BLaER1 (cell line): ENCODE measurements around the gene WFDC2.
A peak's percentile ranks its signal among the peaks of the same experiment; 100 is the strongest.
"Not testable (repeated sequence)": the region's sequence is repeated elsewhere in the genome, so short reads cannot be mapped to it uniquely, and the experiment has no call there.

Source experiments
- H3K27ac ChIP-seq: shearing (Covaris generic); formaldehyde crosslinking; 2 replicates; pipeline ENCODE4 v1.8.1; 2022
- H3K27me3 ChIP-seq: shearing (Covaris generic); formaldehyde crosslinking; 2 replicates; pipeline ENCODE4 v1.8.1; 2022
- H3K36me3 ChIP-seq: shearing (Covaris generic); formaldehyde crosslinking; 2 replicates; pipeline ENCODE4 v1.8.1; 2022
- H3K4me1 ChIP-seq: shearing (Covaris generic); formaldehyde crosslinking; 2 replicates; pipeline ENCODE4 v1.8.1; 2022
- H3K4me2 ChIP-seq: shearing (Covaris generic); formaldehyde crosslinking; 2 replicates; pipeline ENCODE4 v1.8.1; 2022
- H3K4me3 ChIP-seq: shearing (Covaris generic); formaldehyde crosslinking; 2 replicates; pipeline ENCODE4 v1.8.1; 2022
- H3K9ac ChIP-seq: shearing (Covaris generic); formaldehyde crosslinking; 2 replicates; pipeline ENCODE4 v1.8.1; 2022
- H3K9me3 ChIP-seq: shearing (Covaris generic); formaldehyde crosslinking; 2 replicates; pipeline ENCODE4 v1.8.1; 2022
- H4K20me1 ChIP-seq: shearing (Covaris generic); formaldehyde crosslinking; 2 replicates; pipeline ENCODE4 v1.8.1; 2022
- Cebpa-rat ChIP-seq: shearing (Covaris generic); IDR thresholded peaks from 2 replicates; pipeline ENCODE4 v1.8.1; 2022

The WFDC2 gene

DNA sequence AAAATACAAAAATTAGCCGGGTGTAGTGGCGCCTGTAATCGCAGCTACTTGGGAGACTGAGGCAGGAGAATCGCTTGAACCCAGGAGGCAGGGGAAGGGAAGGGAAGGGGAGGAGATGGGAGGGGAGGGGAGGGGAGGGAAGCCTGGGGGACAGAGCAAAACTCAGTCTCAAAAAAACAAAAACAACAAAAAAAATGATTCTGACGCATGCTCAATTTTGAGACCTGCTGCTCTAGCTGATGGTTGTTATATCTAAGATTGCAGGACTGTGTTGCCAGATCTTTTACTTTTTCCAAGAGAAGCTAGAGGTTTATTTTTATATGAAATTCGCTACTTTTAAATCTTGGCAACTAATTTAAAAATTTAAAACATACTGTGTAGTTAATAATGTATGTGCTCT, 2.4 kb upstream of the WFDC2 start:
- Histone ChIP-seq H3K9me3 (no peaks in the 10 kb centered on the region), H3K4me2 (no peak overlapping the region), H3K27me3 (peaks cover 26% of the 10 kb centered on the region), H4K20me1 (no peaks in the 10 kb centered on the region), H3K4me1 (peaks cover 24% of the 10 kb centered on the region), H3K27ac (no peak overlapping the region), H3K9ac (no peak overlapping the region), H3K36me3 (no peaks in the 10 kb centered on the region), H3K4me3 (no peak overlapping the region)
- TF ChIP-seq Cebpa-rat = no peak

DNA sequence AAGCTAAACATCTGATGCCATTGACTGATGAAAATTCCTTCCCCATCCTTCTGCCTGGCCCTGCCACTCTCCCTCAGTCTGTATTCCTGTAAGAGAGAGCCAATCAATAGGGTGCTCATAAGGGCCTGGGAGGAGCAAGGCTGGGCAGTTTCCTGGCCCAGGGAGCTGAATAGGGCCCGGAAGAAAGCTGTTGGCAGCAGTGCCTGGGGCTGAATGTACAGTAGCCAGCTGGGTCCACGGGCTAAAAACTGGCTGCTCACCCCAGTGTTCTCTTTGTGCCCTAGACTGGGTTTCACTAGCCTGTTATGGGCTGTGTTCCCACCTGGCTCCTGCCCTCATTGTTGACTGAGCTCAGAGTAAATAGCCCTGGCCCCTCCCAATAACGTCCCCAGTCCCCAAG, 1.7 kb upstream of the WFDC2 start:
- H3K4me1 ChIP-seq = peaks cover 24% of the 10 kb centered on the region

DNA sequence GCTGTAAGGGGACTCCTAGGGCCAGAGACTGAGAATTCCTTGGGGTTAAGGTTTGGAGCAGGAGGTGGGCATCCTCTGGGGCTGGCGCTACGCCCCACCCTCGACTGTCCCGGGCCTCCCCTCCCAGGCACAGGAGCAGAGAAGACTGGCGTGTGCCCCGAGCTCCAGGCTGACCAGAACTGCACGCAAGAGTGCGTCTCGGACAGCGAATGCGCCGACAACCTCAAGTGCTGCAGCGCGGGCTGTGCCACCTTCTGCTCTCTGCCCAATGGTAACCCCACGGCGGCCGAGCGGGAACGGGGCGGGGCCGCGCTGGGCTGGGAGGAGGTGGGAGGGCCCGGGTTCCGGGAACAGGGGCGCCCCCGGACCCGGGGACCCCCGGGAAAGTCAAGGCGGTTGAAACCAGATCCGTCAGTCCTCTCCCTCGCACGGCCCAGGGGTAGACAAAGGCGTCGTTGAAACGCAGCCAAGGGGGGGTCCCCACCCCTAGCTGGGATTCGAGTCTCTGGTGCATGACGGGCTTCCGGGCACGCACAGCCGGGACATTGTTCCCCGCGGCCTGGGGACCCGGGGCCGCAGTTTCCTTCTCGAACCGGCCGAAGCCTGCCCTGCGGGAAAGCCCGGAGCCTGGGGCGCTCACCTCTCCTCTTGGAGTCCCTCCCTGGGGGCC, 844 bp downstream of the WFDC2 start:
- no peak for TF ChIP-seq Cebpa-rat
- H3K4me2 ChIP-seq = peak overlapping the region; percentile 99
- H3K9ac ChIP-seq = peak overlapping the region; percentile 71

More for the DNA sequence above, 1.7 kb upstream of the WFDC2 start:
- Histone ChIP-seq H3K36me3 (no peaks in the 10 kb centered on the region), H3K27me3 (peaks cover 26% of the 10 kb centered on the region), H3K4me2 (no peak overlapping the region), H4K20me1 (no peaks in the 10 kb centered on the region), H3K27ac (no peak overlapping the region), H3K9me3 (no peaks in the 10 kb centered on the region), H3K9ac (no peak overlapping the region), H3K4me3 (no peak overlapping the region)
- TF ChIP-seq Cebpa-rat = no peak

DNA sequence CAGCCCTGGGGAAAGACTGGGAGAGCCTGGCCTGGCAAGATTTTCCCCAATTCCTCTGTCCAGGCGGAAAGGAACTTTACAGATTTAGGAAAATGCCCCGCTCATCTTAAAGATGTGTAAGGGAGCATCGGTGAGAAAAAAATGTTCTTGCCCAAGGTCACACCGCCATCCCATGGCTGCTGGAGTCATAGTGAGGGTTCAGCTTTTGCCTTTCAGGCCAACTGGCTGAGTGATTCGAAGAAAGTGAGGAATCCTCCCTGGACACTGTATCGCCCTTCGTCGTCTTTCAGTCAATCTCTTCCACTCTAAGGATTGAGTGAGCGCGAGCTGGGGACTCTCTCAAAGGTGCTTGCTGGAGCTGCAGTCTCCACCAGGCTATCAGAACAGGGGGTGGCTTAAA, 1.4 kb downstream of the WFDC2 start:
- Histone ChIP-seq H3K36me3 (no peaks in the 10 kb centered on the region), H3K27me3 (peaks cover 26% of the 10 kb centered on the region), H3K4me1 (peaks cover 24% of the 10 kb centered on the region), H3K4me2 (peak overlapping the region; percentile 99), H4K20me1 (no peaks in the 10 kb centered on the region), H3K27ac (peak overlapping the region; percentile 71), H3K9ac (peak overlapping the region; percentile 71), H3K4me3 (peak overlapping the region; percentile 71), H3K9me3 (no peaks in the 10 kb centered on the region)
- no peak for TF ChIP-seq Cebpa-rat

More for the DNA sequence above, 844 bp downstream of the WFDC2 start:
- no peaks in the 10 kb centered on the region for H3K36me3 ChIP-seq
- no peaks in the 10 kb centered on the region for H3K9me3 ChIP-seq
- peak overlapping the region; percentile 71 for H3K27ac ChIP-seq
- H3K4me3 ChIP-seq = peak overlapping the region; percentile 71
- H3K27me3 ChIP-seq = peaks cover 26% of the 10 kb centered on the region
- peaks cover 24% of the 10 kb centered on the region for H3K4me1 ChIP-seq
- no peaks in the 10 kb centered on the region for H4K20me1 ChIP-seq

DNA sequence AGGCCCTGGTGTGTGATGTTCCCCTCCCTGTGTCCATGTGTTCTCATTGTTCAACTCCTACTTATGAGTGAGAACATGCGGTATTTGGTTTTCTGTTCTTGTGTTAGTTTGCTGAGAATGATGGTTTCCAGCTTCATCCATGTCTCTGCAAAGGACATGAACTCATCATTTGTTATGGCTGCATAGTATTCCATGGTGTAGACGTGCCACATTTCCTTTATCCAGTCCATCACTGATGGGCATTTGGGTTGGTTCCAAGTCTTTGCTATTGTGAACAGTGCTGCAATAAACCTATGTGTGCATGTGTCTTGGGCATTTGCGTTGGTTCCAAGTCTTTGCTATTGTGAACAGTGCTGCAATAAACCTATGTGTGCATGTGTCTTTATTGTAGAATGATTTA, 2.7 kb downstream of the WFDC2 start:
- H3K36me3 ChIP-seq, H3K9ac ChIP-seq, H3K9me3 ChIP-seq, H3K4me2 ChIP-seq, H3K4me3 ChIP-seq, H3K27ac ChIP-seq, H4K20me1 ChIP-seq: not testable (repeated sequence)
- peaks cover 26% of the 10 kb centered on the region for H3K27me3 ChIP-seq
- H3K4me1 ChIP-seq = peaks cover 24% of the 10 kb centered on the region

DNA sequence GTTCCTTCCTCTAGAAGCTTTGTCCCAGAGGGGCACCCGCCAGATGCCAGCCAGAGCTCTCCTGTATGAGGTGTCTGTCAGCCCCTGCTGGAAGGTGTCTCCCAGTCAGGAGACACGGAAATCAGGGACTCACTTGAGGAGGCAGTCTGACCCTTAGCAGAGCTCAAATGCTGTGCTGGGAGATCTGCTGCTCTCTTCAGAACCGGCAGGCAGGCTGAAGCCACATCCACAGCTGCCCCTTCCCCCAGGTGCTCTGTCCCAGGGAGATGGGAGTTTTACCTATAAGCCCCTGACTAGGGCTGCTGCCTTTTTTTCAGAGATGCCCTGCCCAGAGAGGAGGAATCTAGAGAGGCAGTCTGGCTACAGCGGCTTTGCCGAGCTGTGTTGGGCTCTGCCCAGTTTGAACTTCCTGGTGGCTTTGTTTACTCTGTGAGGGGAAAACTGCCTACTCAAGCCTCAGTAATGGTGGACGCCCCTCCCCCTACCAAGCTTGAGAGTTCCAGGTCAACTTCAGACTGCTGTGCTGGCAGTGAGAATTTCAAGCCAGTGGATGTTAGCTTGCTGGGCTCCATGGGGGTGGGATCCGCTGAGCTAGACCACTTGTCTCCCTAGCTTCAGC, 8.1 kb downstream of the WFDC2 start:
- H3K9me3 ChIP-seq, H4K20me1 ChIP-seq, H3K9ac ChIP-seq, H3K4me2 ChIP-seq, H3K4me1 ChIP-seq, H3K36me3 ChIP-seq, H3K27ac ChIP-seq, H3K27me3 ChIP-seq, H3K4me3 ChIP-seq: not testable (repeated sequence)

DNA sequence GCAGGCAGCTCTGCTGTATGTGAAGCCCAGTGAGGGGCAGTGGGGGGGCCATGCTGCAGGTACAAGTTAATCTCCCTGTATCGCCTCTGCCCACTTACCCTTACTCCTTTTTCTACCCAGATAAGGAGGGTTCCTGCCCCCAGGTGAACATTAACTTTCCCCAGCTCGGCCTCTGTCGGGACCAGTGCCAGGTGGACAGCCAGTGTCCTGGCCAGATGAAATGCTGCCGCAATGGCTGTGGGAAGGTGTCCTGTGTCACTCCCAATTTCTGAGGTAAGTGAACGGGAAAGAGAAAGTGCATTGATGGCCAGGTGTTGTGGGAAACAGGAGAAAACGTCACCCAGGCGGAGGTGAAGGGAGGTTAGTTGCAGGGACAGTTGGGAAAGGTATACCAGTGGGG, 10.3 kb downstream of the WFDC2 start:
- Histone ChIP-seq H4K20me1 (no peaks in the 10 kb centered on the region), H3K9ac (no peak overlapping the region), H3K27me3 (no peaks in the 10 kb centered on the region), H3K4me2 (no peak overlapping the region), H3K4me3 (no peak overlapping the region), H3K27ac (no peak overlapping the region), H3K36me3 (no peaks in the 10 kb centered on the region), H3K9me3 (no peaks in the 10 kb centered on the region), H3K4me1 (peaks cover 6% of the 10 kb centered on the region; the same call in 1 of the 2 replicates)
- no peak for TF ChIP-seq Cebpa-rat

DNA sequence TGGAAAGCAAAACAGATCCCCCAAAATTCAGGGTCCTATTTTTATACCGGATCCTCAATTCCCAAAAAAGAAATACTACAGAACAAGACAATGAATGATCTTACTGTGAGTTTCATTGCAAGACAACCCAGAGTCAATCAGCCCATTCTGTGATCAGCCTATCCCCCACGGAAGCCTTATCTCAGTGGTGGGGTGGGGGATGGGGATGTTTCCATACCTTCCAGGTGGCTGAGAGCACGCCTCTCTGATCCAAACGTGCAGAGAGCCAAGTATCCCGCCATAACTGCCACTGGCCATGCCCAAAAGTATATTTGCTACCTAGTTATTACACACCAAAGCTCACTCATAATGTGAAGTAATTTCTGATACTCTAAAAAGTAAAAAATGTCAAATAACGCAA, 15.1 kb downstream of the WFDC2 start:
- Histone ChIP-seq H4K20me1 (no peaks in the 10 kb centered on the region), H3K27ac (no peak overlapping the region), H3K4me2 (no peak overlapping the region), H3K36me3 (no peaks in the 10 kb centered on the region), H3K9ac (no peak overlapping the region), H3K9me3 (no peaks in the 10 kb centered on the region), H3K4me1 (no peaks in the 10 kb centered on the region), H3K27me3 (no peaks in the 10 kb centered on the region), H3K4me3 (no peak overlapping the region)
- TF ChIP-seq Cebpa-rat = no peak

DNA sequence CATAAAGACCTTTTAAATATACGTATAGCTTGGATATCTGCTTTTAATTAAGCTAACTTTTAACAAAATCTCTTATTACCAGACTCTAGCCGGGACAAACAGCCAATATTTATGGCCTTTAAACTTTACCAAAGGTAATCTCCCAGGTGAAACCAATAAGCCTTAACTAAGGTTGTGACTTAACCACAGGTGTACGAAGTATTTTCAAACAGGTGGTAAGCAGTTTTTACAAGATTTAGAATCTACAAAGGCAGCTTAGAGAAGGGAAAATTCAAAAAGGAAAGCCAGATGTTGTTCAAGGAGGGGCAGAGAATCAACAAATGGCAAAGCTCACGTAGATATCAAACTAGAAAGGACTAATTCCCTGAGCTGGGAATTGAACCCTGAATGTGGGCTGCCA, 15.8 kb downstream of the WFDC2 start:
- Histone ChIP-seq H3K27me3 (no peaks in the 10 kb centered on the region), H3K27ac (no peak overlapping the region), H3K4me3 (no peak overlapping the region), H3K9me3 (no peaks in the 10 kb centered on the region), H3K4me1 (no peaks in the 10 kb centered on the region), H4K20me1 (no peaks in the 10 kb centered on the region), H3K4me2 (no peak overlapping the region), H3K36me3 (no peaks in the 10 kb centered on the region), H3K9ac (no peak overlapping the region)
- no peak for TF ChIP-seq Cebpa-rat

DNA sequence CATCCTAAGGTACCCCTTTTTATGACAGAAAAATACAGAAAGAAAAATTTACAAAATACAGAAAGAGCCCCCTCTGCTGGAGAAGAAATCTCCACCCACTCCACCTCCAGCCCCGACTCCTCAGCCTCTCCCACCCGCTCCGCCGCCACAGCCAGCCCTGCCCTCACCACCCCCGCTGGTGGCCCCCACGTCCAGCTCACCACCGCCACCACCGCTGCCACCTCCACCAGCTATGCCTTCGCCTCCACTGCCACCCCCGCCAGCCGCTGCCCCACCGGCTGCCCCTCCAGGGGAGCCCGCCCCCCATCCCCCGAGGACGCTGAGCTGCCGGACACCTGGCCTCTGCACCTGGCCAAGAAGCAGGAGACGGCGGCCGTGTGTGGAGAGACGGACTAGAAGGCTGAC, 17.7 kb downstream of the WFDC2 start:
- Histone ChIP-seq H3K9ac (no peak overlapping the region), H3K4me3 (no peak overlapping the region)

More for the DNA sequence above, 17.7 kb downstream of the WFDC2 start:
- Histone ChIP-seq H3K4me2 (no peak overlapping the region), H3K27ac (no peak overlapping the region), H3K27me3 (no peaks in the 10 kb centered on the region), H3K36me3 (no peaks in the 10 kb centered on the region), H3K4me1 (no peaks in the 10 kb centered on the region), H4K20me1 (no peaks in the 10 kb centered on the region), H3K9me3 (no peaks in the 10 kb centered on the region)
- no peak for TF ChIP-seq Cebpa-rat
